PFSK-1 (cell line): ENCODE data around the gene USP24.

Source experiments
- FOXP2 ChIP-seq: optimal IDR thresholded peaks from 2 replicates; pipeline ENCODE3; 2011; ENCODE audit warnings: borderline replicate concordance, control low read depth, inconsistent platforms; ENCODE audit not compliant: insufficient read depth; ENCODE audit errors: extremely low read length, extremely low read depth
- POLR2AphosphoS5 ChIP-seq: IDR thresholded peaks from 2 replicates; pipeline ENCODE4 v1.6.1; 2012; ENCODE audit warnings: low read depth, mild to moderate bottlenecking, control low read depth, low read length, moderate library complexity
- SIN3A ChIP-seq: IDR thresholded peaks from 2 replicates; pipeline ENCODE4 v1.6.1; 2012; ENCODE audit warnings: mild to moderate bottlenecking, low read length, moderate library complexity, borderline replicate concordance; ENCODE audit not compliant: insufficient read depth
- TAF1 ChIP-seq: IDR thresholded peaks from 2 replicates; pipeline ENCODE4 v1.6.1; 2012; ENCODE audit warnings: low read length, control low read depth, borderline replicate concordance; ENCODE audit not compliant: insufficient read depth
- TF ChIP-seq, protein P1 (sequence below), 2 experiments: IDR thresholded peaks; 2 replicates each; pipeline versions ENCODE4 v1.6.1 to v1.8.0; 2011 to 2012; ENCODE audit warnings: low read depth in 2 of 2, low read length in 2 of 2, control low read depth in 1 of 2, inconsistent platforms in 1 of 2, mild to moderate bottlenecking in 1 of 2, moderate library complexity in 1 of 2; ENCODE audit not compliant: insufficient read depth in 1 of 2

- TF ChIP-seq POLR2AphosphoS5 (no peak), TAF1 (no peak), SIN3A (no peak), FOXP2 (no peak)
- TF ChIP-seq, protein P1, sequence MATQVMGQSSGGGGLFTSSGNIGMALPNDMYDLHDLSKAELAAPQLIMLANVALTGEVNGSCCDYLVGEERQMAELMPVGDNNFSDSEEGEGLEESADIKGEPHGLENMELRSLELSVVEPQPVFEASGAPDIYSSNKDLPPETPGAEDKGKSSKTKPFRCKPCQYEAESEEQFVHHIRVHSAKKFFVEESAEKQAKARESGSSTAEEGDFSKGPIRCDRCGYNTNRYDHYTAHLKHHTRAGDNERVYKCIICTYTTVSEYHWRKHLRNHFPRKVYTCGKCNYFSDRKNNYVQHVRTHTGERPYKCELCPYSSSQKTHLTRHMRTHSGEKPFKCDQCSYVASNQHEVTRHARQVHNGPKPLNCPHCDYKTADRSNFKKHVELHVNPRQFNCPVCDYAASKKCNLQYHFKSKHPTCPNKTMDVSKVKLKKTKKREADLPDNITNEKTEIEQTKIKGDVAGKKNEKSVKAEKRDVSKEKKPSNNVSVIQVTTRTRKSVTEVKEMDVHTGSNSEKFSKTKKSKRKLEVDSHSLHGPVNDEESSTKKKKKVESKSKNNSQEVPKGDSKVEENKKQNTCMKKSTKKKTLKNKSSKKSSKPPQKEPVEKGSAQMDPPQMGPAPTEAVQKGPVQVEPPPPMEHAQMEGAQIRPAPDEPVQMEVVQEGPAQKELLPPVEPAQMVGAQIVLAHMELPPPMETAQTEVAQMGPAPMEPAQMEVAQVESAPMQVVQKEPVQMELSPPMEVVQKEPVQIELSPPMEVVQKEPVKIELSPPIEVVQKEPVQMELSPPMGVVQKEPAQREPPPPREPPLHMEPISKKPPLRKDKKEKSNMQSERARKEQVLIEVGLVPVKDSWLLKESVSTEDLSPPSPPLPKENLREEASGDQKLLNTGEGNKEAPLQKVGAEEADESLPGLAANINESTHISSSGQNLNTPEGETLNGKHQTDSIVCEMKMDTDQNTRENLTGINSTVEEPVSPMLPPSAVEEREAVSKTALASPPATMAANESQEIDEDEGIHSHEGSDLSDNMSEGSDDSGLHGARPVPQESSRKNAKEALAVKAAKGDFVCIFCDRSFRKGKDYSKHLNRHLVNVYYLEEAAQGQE (IDR thresholded peaks at IDR 0.05; ENCODE audit: insufficient read depth in 1 of 2, low read depth in 2 of 2, low read length in 2 of 2), result no peak
Measured at GRCh38 chr1:55196433-55197035, 18.6 kb downstream of the USP24 start.
